ENCODE data around the gene CTNNA3.

CTNNA3 gene

DNA sequence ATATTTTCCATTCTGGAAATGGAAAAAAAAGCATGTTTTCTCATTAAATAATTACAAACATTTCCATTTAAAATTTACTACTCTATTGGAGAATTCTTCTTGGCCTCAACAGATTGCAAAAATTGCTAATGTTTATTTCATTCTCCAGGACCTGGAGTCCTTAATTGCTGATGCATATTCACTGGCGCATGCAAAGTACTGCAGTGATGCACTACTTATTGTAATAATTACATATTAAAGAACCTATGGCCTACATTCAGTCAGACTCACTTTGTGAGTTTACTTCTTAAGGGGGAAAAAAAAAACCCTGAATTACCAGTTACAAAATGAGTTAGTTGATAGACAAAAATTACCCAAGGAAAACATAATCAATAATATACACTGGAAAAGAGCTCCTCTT is 1161.1 kb downstream of the CTNNA3 start:
- DNase-seq (ENCODE audit: low spot score): no peak

DNA sequence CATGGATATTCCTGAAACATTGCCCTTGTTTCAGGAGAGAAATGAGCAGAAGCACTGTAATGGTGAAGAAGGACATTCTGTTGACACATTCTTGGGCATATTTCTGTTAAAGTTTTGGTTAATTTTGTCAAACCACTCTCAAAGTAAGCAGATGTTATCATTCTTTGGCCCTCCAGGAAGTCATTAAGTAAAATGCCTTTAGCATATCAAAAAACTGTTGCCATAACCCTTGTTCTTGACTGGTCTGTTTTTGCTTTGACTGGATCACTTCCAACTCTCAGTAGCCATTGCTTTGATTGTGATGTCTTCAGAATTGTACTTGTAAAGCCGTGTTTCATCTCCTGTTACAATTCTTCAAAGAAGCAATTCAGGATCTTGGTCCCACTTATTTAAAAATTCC is 1174.5 kb downstream of the CTNNA3 start:
- no peak for DNase-seq (ENCODE audit: low spot score)

DNA sequence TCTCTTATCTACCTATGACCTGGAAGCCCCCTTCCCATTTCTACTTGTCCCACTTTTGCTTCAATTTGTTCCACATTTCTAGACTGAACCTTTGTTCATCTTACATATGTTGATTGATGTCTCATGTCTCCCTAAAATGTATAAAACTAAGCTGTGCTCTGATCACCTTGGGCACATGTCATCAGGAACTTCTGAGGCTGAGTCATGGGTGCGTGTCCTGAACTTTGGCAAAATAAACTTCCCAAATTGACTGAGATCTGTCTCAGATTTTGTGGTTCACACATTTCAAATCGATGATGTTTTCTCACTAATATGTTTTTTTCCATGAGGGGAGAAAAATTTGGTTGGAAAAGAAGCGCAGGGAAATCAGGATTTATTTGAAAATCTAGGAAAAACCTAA is 1176.4 kb downstream of the CTNNA3 start:
- no peak for DNase-seq (ENCODE audit: low spot score)

DNA sequence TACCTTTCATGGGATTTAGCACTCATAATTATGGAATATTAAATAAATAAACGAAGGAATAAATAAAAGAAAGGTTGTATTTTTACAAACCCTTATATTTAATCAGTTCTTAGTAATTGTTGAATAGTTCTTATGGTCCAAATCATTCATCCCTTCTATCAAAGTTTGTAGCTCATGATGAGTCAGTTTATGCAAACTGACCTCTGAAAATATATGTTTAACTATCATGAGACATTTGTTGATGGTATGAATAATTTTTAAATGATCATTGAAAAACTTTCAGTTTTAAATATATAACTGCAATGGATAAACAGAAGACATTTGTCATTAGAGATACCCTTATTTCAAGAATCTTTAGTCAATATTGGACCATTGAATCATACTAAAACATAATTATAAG is 1181.3 kb downstream of the CTNNA3 start:
- DNase-seq (ENCODE audit: low spot score): no peak

DNA sequence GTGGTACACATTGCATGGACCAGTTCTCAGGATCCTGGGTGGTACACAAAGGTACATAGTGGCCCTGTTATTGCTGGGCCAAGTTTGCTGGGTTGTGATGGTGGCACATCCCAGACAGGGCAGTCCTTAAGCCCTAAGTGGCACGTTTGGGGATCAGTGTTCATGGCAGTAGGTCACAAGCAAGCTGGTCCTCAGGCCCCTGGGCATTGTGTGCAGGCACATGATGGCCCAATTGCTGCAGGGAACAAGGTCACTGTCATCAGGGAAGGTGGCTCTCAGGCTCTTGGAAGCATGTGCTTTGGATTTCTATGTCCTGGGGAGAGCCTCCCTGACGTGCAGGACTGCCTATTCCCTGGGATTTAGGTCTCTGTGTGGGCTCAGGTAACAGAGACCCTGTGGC is 1182.5 kb downstream of the CTNNA3 start:
- no peak for DNase-seq (ENCODE audit: low spot score)

DNA sequence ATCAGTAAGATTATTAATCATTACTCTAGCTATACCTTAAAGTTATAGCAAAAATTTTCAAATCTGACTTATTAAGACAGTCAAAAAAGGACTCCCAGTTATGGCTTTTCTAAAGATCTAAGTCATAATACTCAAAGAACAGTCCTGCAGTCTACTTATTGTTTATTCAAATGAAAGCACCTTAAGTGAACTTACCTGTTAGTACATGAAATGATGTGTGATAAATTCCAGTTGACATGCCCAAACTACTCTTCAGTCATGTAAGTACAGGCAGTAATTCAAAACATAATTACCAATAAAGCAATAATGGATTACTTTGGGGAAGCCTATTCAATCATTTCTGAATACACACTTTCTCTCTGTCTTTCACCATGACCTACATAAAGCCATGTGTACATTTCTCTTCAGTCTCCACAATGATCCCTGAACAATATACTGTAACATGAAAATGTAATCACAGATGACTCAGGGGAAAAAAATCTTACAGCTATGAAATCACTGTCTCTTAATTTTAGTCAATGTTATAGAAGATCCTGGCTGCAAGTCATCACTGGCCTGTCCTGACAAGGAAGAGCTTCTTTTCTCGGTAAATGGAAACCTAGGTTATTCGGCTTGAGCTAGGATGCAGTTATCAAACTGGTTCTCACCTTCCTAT is 1190.9 kb downstream of the CTNNA3 start:
- DNase-seq (ENCODE audit: low spot score): no peak

DNA sequence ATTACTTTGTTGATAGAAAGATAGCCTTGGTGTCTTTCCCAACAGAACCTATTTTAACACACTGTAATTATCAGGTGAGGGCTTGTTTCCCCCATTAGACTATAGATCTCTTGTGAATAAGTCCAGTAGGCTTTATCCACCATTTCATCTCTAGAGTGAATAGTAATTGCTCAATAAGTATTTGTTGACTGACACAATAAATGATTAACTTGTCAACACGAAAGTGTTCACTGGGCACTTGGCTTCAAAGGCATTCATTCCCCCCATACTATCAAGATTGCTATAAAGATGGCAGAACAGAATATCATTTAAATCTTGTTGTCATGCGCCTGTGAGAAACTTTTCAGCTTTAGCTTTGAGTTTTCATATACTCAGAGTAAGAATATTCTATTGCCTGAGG is 1194.6 kb downstream of the CTNNA3 start:
- no peak for DNase-seq (ENCODE audit: low spot score)

DNA sequence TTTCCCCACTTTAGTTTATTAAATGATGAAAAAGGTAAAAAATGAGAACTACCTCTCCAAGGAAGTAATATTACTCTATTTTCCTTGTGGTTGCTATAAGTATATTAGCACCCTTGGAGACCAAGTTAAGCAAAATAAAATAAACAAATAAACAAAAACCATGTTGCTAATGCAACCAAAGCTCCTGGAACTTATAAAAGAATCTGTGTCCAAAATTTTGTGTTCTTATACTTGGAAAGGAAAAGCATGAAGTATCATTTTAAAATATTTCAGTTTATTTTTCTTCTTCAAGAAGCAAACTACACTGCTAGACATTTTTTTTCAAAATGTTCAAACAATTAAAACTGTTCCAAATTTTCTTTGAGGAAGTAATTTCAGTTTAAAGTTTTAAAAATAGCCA is 1212.0 kb downstream of the CTNNA3 start:
- no peak for DNase-seq (ENCODE audit: low spot score)

DNA sequence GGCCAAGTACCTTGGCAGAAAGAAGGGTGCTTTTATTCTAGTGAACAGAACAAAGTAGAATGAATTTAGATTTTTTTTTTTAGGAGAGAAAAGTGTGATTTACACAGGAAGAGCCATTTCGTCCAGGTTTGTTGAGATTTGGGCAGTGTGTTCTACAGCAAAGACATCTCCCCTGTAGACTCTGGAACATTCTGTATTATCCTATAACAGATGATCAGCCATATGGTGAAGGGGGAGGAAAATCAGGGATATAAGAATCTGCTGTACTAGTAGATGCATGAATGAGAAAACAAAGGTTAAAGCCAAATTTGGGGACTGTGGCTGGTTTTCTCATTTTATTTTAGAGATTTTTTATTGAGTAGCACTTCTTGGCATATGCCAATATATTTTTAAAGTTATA is 1223.8 kb downstream of the CTNNA3 start:
- peak; percentile 96 for DNase-seq (ENCODE audit: low spot score)

DNA sequence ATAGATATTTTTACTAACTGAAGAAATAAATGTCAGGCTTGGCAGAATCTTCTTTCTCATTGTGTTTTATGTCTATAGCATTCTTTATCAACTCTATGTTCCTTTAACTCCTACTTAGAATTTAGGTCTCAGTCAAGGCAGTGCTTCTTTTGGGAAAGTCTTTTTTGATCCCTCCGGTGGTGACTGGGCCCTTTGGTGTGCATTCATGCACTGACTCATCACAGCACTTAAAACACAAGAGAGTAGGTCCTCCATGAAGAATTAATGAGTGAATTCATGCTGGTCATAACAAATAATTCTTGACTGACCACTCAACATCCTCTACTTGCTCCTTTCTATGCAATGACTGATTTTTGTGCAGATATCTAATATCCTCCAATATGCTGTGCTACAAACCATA is 1229.0 kb downstream of the CTNNA3 start:
- no peak for DNase-seq (ENCODE audit: low spot score)

DNA sequence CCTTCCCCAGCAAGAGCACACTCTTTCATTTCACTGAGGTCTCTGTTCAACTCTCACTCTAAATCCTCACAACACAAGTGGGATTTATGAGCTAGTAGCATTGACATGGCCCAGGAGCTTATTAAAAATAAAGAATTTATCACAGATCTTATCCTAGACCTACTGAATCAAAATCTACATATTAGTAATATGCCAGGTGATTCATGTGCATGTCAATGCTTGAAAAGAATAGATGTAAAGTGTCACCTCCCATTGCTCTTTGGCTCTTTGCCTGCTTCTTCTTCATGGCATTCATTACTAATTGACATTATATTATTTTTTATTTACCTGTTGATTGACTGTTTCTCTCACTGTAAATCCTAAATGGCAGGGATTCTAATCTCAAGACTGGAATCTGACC is 1229.4 kb downstream of the CTNNA3 start:
- DNase-seq (ENCODE audit: low spot score): no peak

DNA sequence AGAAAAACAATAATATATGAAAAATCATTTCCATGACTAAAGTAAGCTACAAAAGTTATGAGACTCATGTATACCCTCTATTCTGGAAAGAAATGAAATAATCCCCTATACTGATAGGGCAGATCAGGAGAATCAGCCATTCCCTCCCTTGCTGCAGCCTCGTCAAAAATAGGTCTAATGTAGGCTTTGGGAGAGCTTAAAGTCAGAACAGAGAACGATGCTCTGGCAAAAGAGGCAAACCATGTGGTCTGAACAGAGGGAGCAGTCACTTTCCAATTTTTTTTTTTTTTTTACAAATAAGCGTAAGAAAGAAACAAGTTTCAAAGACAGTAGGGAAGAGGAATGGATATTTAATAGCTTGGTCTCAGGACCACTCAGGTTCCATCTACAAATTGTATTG is 1232.4 kb downstream of the CTNNA3 start:
- peak; percentile 37 for DNase-seq (ENCODE audit: low spot score)

DNA sequence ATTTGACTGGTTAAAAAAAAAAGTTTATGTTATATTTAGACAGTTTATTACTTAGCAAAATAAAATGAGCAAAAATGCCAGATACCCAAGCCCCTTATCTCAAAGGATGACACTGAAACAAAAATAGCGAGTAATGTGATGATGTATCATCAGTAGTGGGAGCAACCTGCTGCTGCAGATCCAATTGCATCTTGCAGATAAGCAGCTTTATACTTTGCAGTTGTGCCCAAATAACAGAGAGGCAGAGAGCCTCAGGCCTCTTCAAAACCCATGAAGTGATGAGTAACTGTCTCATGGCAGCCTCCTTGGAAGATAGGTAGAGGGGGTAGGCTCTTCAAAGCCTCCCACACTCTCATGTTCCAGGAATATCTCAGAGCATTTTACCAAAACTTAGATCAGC is 1238.4 kb downstream of the CTNNA3 start:
- DNase-seq (ENCODE audit: low spot score): no peak

DNA sequence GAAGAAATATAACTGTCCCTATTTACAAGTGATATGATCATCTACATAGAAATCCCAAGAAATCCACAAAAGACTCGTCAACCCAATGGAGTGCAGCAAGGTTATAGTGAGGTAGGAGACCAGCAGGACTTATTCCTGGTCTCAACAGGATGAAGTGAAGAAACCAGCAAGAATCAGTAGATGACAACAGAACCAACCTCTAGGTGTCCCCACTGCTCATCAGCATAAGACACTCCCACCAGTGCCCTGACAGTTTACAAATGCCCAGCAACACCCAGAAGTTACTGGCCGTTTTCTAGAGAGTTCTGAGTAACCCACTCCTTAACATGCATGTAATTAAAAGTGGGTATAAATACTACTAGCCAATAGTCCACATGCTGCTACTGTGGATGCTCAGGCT is 1240.7 kb downstream of the CTNNA3 start:
- no peak for DNase-seq (ENCODE audit: low spot score)

DNA sequence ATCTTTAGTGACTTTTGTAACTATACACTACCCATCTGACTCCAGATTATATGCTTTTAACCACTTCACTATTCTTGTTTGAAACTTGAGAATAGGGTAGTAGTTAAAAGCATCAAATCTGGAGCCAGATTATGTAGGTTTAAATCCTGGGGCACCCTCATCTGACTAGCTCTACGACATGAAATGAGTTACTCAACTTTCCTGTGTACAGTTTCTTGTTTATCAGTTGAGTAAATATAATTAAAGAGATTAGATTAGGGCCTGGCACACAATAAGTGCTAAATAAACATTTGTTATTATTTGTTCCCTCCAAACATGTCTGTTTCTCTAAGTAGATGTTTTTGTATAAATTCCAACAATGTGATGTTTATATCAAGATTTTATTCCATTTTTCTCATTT is 1255.4 kb downstream of the CTNNA3 start:
- no peak for DNase-seq (ENCODE audit: low spot score)

DNA sequence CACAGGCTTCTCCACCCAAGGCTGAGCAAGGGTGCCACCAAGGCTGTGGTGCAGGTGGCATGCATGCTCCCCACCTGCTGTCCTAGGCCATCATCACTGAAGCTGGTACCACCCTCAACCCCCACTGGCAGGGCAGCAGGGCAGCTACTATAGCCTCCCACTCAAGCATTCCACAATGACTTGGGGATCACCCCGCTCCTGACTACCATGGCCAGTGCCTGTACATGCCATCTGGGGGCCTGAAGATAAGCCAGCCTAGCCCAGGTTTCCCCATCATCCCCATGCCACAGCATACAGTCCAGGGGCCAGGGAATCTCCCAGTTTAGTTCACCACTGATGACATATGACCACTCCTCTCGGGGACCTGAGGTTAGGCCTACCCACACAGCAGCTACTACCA is 1281.1 kb downstream of the CTNNA3 start:
- DNase-seq (ENCODE audit: low spot score): no peak

DNA sequence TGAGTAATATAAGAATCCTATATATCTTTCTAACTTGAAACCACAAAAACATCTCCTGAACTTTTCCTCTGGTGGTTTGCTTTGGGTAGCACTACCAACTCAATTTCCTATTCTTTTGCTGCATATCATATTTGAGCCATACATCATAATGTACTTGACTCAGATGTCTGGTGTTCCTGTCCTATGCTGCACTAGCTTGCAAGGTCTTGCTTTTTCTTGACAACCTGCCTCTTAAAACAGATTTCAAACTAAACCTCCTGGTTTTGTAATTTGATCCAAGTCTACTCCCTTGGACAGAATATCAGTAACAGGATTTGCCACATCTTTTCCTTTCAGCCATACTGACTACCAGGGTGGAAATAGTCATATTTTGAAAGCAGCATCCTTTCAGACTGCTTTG is 1290.4 kb downstream of the CTNNA3 start:
- no peak for DNase-seq (ENCODE audit: low spot score)

DNA sequence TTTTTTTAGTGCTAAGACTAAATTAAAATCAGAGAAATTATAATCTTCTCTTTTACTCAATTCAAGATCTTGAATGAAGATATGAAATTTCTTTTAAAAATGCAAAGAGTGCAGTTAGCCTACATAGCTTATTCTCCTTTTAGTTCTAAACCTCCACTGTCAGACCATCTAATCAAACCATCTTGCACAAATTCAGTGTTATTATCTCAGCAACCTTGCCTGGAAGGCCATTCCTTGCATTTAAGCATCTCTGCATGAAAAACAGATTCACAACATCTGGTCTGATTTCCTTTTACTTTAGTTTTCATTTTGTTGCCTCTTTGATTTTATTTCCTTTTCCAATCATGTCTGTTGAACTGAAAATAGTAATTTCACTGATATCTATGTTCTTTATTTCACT is 1297.3 kb downstream of the CTNNA3 start:
- DNase-seq (ENCODE audit: low spot score): no peak

DNA sequence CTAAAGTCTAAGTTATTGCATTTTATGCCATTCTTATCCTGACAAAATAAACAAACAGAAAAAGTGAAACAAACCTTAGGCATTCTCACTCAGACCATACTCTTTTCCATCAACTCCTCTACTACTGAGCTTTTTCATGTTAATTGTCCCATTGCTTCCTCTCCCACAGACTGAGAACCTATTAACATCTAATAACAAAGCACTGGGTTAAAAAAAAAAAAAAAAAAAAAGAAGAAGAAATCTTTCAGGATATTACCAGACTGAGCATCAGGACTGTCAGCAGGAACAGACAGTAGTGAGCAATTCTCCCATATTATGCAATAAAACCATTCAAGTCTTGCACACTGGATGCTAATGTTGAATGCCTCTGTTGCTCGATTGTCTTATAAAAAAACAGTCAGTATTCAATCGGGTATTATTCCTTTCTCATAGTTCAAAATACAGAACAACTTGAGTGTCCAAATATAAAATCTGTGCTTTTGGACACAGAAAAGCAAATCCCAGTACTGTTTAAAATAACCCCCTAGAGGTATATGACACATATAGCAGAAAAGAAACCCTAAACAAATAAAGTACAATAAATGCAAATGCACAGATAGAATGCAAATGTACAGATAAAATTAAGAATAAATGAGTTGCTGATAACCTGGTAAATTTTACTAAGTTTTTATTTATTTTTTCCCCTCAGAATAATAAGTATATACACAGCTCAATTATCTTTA is 1301.5 kb downstream of the CTNNA3 start:
- DNase-seq (ENCODE audit: low spot score): no peak

DNA sequence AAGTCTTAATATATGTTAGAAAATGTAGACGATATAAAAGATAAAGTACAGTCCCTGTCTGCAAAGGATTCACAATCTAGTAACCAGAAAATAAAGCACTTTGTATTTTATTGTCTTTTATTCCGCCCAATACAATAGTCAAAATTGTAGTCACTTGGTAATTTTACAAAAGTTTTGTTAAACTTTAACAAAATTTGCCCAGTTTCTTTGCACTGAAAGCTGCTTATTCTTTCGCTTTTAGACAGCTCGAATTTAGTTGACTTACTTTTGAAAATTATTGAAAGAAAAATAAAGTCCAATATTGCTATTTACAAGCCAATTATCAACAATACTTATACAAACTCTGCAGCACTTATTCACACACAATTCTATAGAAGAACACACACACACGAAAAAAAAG is 1305.1 kb downstream of the CTNNA3 start:
- DNase-seq (ENCODE audit: low spot score): no peak

DNA sequence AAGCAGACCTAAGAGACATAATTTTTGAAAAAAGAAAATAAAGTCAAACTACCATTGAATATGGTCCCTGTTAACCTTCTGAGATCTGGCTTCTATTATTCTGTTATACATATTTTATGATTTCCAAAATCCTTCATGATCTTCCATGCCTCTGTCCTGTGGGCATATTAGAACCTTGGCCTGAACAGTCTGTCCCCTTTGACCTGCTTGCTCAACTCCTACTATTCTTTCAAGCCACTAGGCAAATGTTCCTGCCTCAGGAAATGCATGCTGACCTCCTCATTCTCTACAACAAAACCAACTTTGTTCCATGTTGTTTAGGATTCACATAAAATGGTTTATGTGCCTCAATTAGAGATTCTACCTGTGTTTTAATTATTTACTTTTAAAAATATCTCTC is 1315.0 kb downstream of the CTNNA3 start:
- DNase-seq (ENCODE audit: low spot score): no peak

DNA sequence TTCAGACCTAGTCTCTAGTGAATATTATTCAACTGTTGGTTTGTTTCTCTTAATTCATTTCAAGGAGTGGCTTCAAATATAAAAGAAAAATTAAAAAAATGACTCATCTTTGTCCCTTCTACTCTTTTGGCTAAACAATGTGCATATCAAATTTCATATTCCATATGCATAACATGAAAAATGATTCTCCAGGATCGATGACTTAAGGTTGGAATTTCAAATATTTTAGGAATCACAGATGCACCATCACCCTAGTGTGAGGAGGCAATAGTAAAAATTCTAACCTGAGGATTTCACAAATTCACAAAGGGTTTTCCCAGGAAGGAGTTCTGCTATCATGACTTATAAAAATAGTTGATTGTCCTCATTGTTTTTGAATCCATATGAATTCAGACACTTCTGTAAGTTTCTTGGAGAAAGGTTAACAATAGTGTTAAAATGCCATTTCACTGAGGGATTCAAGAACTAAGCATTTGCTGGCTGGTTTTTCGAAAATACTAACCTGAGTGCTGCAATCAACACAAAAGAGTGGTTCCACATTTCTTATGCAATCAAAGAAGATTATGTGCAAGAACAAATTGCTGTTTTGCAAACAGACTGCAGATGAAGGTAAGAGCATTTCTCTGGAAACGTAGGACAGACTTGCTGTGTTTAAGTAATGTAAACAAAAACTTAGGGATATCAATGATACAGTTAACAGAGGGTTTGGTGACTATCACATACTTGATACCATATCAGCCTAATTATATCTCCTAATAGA is 1317.7 kb downstream of the CTNNA3 start:
- DNase-seq (ENCODE audit: low spot score): no peak

DNA sequence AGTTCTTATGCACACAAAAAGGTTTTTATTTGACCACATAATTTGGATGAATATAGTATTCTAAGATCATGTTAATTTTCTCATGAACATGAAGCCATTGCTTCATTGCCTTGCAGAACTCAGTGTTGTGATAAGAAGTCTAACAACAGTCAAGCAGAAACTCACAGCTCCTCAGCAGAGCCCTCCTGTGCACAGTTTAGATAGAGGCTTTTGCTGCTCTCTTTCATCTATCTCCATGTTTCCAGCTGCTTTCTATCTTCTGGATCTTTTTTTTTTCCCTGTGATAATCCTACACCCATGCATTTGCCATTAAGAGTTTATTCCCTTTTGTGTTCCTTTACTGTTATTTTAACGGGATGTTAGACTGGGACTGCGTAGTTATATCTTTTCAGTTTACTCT is 1327.8 kb downstream of the CTNNA3 start:
- no peak for DNase-seq (ENCODE audit: low spot score)

All from cerebellar cortex (tissue), 1 donor.